ENCODE measurements around the gene PHKG1.
"Not testable (repeated sequence)": the region's sequence is repeated elsewhere in the genome, so short reads cannot be mapped to it uniquely, and the experiment has no call there.

PHKG1 gene

GRCh38 chr7:56045758-56046157 is 47.0 kb downstream of the PHKG1 start:
- not testable (repeated sequence) for DNase-seq (ENCODE audit: low read depth in 1 of 2, low spot score in 1 of 2)

DNA sequence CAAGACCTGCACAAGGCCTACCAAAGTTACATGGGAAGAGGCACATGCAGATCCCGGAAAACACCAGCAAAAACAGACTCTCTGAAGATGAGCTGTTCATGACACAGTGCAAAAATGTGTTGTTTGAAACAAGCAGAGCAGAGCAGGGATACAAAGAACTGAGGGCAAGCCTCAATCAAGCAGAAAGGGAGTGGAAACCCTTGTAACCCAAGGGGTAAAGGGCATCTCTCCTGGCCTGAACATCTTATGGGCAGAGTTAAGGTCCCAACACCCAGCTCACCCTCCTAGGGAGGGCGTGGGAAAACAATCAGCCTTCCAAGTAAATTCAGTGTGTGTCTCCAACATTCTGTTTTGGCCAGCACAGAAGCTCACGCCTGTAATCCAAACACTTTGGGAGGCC is 52.0 kb downstream of the PHKG1 start:
- DNase-seq (ENCODE audit: low read depth in 1 of 2, low spot score in 1 of 2) = no peak

GRCh38 chr7:56033671-56034432 is 58.9 kb downstream of the PHKG1 start:
- DNase-seq (ENCODE audit: low read depth in 1 of 2, low spot score in 1 of 2) = peak; percentile 38 to 58

- DNase-seq (ENCODE audit: low read depth in 1 of 2, low spot score in 1 of 2) = not testable (repeated sequence)
Observed at GRCh38 chr7:56032578-56032977, 60.2 kb downstream of the PHKG1 start.

DNA sequence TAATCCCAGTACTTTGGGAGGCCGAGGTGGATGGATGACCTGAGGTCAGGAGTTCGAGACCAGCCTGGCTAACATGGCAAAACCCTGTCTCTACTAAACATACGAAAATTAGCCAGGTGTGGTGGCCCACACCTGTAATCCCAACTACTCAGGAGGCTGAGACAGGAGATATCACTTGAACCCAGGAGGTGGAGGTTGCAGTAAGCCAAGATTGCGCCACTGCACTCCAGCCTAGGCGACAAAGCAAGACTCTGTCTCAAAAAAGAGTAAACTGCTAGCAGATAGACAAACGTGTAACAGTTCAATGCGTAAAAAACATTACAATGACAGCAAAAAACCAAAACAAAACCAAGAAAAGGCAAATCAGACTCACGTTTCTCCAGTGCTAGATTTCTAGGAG is 61.2 kb downstream of the PHKG1 start:
- DNase-seq (ENCODE audit: low read depth in 1 of 2, low spot score in 1 of 2) = not testable (repeated sequence)

DNA sequence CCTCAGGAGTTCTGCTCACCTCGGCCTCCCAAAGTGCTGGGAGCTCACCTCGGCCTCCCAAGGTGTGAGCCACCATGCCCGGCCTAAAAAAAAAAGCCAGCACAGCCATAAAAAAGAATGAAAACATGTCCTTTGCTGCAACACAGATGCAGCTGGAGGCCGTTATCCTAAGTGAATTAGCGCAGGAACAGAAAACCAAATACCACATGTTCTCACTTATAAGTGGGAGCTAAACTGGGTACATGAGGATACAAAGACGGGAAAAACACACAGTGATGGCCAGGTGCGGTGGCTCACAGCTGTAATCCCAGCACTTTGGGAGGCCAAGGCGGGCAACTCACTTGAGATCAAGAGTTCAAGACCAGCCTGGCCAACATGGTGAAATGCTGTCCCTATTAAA is 62.4 kb downstream of the PHKG1 start:
- DNase-seq (ENCODE audit: low read depth in 1 of 2, low spot score in 1 of 2) = no peak
